GM12801 (cell line): Measurements from ENCODE around the gene RNF13.

Experiments
- TF ChIP-seq, protein P1 (sequence below): IDR thresholded peaks from one replicate; pipeline ENCODE4 v1.5.1; 2011; ENCODE audit warnings: control low read depth; ENCODE audit not compliant: insufficient read length; ENCODE audit errors: extremely low read depth

The RNF13 gene

DNA sequence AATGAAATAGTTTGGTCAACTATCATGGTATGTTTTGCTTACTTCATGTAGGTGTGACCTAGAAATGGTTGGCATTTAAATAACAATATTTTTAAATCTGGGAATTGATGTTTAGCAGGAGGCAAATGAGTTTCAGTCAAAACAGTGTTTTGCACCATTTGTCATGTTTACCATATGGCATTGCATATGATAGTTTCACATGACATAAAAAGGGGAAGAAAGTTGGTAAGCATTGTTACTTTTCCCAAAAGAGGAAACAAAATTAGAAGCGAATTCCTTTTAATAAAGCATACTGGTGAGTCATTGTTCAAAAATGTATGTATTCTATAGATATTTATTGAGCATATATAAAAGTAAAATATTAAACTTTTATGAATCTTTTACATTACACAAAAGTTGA, 2.3 kb downstream of the RNF13 start:
- TF ChIP-seq, protein P1, sequence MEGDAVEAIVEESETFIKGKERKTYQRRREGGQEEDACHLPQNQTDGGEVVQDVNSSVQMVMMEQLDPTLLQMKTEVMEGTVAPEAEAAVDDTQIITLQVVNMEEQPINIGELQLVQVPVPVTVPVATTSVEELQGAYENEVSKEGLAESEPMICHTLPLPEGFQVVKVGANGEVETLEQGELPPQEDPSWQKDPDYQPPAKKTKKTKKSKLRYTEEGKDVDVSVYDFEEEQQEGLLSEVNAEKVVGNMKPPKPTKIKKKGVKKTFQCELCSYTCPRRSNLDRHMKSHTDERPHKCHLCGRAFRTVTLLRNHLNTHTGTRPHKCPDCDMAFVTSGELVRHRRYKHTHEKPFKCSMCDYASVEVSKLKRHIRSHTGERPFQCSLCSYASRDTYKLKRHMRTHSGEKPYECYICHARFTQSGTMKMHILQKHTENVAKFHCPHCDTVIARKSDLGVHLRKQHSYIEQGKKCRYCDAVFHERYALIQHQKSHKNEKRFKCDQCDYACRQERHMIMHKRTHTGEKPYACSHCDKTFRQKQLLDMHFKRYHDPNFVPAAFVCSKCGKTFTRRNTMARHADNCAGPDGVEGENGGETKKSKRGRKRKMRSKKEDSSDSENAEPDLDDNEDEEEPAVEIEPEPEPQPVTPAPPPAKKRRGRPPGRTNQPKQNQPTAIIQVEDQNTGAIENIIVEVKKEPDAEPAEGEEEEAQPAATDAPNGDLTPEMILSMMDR = no peak

DNA sequence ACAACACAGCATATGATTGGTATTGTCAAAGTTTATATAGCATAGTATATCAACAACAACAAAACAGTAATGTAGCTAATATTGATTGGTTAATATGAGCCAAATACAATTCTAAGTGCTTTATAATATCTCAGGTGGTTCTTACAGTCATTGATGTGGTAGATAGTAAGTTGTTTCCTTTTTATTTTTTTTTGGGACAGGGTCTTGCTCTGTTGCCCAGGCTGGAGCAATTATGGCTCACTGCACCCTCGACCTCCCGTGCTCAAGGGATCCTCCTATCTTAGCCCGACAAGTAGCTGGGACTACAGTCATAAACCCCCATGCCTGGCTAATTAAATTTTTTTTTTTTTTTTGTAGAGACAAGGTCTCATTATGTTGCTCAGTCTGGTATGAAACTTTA, 2.7 kb downstream of the RNF13 start:
- TF ChIP-seq, protein P1 = no peak

DNA sequence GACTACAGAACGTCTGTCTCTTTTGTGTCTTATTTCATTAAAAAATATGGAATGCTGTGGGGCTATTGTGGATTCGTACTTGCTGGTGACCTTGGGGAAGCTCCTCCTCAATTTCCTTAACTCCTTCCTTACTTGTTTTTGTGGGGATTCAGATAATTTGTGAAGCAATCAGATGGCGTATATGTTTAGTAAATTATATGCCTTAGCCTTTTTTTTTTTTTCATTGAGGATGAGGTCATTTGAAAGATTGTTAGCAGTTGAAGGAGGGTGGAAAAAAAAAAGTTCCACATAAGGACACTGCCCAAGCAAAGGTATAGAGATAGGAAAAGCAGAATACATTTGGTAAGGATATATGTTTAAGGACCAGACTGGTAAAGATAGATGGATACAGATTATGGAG, 3.3 kb downstream of the RNF13 start:
- TF ChIP-seq, protein P1 = no peak

DNA sequence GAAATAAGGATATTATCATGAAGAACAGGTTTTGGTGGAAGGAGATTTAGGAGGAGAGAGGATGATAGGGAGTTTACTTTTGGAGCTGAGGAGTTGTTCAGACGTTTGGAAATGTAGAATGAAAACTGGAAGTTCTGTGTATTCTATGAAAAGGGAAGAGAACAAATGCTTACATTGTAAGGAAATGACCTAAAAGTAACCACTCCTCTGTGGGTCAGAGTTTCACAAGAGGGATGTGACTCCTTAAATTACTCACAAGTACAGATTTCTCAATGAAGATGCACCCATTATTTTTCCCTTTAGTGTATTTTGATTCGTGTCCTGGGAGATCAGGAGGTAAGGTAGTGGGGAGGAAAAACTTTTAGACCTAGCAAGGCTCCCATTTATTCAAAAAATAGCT, 4.0 kb downstream of the RNF13 start:
- TF ChIP-seq, protein P1 = no peak

DNA sequence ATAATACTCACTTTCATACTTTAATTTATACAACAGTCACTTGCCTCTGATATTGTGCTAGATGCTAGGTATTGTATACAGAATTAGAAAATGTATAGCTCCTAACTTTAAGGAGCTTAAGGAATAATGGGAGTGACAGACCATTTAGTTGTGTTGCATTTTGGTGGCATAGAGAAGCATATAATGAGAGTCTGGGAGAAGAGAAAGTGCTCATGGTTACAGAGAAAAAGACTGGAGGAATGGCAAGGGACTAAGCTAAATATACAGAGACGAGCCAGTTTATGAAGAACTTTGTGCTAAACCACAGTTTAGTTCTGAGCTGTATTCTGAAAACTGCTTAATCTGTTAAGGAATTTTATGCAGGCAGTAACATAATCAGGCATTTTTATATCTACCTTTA, 6.4 kb downstream of the RNF13 start:
- TF ChIP-seq, protein P1 = no peak

DNA sequence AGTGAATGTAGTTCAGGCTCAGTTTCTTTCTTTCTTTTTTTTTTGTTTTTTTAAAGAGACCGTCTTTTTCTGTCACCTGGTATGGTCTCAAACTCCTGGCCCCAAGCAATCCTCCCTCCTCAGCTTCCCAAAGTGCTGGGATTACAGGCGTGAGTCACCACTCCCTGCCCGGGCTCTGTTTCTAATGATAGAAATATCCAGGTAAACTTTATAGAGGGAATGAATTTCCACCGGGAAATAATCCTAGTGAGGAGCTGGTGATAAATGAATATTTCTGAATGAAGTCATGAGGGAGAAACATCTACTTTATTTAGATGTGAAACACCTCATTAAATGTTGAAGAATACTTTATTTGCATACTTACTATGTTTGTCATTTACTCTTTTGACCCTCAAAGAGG, 7.2 kb downstream of the RNF13 start:
- TF ChIP-seq, protein P1 = no peak

DNA sequence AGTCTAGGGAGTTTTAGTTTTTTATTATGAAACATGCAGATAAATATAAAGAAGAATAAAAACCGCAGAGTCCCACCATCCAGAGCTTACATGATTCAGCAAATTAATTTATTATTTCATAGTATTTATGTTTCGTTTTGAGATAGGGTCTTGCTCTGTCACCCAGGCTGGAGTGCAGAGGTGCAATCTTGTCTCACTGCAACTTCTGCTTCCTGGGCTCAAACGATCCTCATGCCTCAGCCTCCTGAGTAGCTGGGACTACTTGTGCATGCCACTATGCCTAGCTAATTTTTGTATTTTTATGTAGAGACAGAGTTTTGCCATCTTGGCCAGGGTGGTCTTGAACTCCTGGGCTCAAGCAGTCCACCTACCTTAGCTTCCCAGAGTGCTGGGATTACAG, 13.6 kb downstream of the RNF13 start:
- TF ChIP-seq, protein P1 = no peak

DNA sequence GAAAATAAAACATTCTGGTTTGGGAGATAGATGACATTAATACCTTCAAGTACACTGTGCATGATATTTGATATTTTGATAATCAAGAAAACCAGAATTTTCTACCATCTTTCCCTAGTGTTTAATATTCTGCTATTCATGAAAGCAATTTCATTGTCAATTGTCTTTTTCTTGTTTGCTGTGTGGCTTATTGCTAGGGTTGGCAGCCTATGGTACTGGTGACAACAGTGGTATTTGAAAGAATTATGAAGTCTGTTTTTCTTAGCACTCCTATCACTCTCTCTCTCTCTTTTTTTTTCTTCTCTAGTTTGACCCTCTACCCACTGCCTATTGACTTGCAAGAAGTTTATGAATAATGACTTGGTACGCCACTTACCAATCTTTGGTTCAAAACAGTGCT, 15.4 kb downstream of the RNF13 start:
- TF ChIP-seq, protein P1 = no peak
